Measurements from ENCODE around the gene IGF2BP2.

GRCh38 chr3:185847506-185847905 is 22.7 kb upstream of the IGF2BP2 start:
- TF ChIP-seq DZIP1 (CRISPR knock-in tag; IDR thresholded peaks at IDR 0.05) (no peak), ARNT2 (CRISPR knock-in tag; IDR thresholded peaks at IDR 0.05; ENCODE audit: low read depth) (no peak), NFYC (CRISPR knock-in tag; IDR thresholded peaks at IDR 0.05) (no peak), BCLAF1 (IDR thresholded peaks at IDR 0.05) (no peak)
